Smooth muscle cell (in vitro differentiated cells): ENCODE measurements around the gene ANKRD23. TPM values are rescaled to one million over a fixed set of nuclear protein-coding genes. Genes with fewer than 3 reads are reported as not detected.

Experiments
- DNase-seq: peaks from one replicate; lab custom pipeline; 2025; ENCODE audit not compliant: unreplicated experiment; lab: John Stamatoyannopoulos, UW
- H2AFZ ChIP-seq: fragments of 200-600 bp; sonication (generic); 2 replicates; pipeline ENCODE4 v1.6.0; 2016; ENCODE audit warnings: antibody characterized with exemption, low read depth, mild to moderate bottlenecking
- H3F3A ChIP-seq: fragments of 200-600 bp; sonication (generic); 2 replicates; pipeline ENCODE4 v1.6.0; 2017; ENCODE audit warnings: antibody characterized with exemption, low read depth
- H3K27ac ChIP-seq: fragments of 200-600 bp; sonication (generic); 2 replicates; pipeline ENCODE4 v1.5.1; 2016; ENCODE audit warnings: low read depth, mild to moderate bottlenecking
- H3K27me3 ChIP-seq: fragments of 200-600 bp; sonication (generic); 2 replicates; pipeline ENCODE4 v1.6.1; 2016; ENCODE audit warnings: low read depth, mild to moderate bottlenecking
- H3K36me3 ChIP-seq: fragments of 200-600 bp; sonication (generic); 2 replicates; pipeline ENCODE4 v1.5.1; 2016; ENCODE audit warnings: low read depth
- H3K4me1 ChIP-seq: fragments of 200-600 bp; sonication (generic); 2 replicates; pipeline ENCODE4 v1.5.1; 2016; ENCODE audit warnings: low read depth
- H3K4me2 ChIP-seq: fragments of 200-600 bp; sonication (generic); 2 replicates; pipeline ENCODE4 v1.6.0; 2016; ENCODE audit warnings: mild to moderate bottlenecking
- H3K4me3 ChIP-seq: fragments of 200-600 bp; sonication (generic); 2 replicates; pipeline ENCODE4 v1.5.1; 2016; ENCODE audit warnings: mild to moderate bottlenecking
- H3K79me2 ChIP-seq: fragments of 200-600 bp; sonication (generic); 2 replicates; pipeline ENCODE4 v1.6.0; 2016; ENCODE audit warnings: low read depth, mild to moderate bottlenecking
- H3K9ac ChIP-seq: fragments of 200-600 bp; sonication (generic); 2 replicates; pipeline ENCODE4 v1.6.0; 2016; ENCODE audit warnings: low read depth
- H3K9me3 ChIP-seq: fragments of 200-600 bp; sonication (generic); replicated peaks from 2 replicates; pipeline ENCODE4 v1.5.1; 2016; ENCODE audit warnings: low read depth
- H4K20me1 ChIP-seq: fragments of 200-600 bp; sonication (generic); 2 replicates; pipeline ENCODE4 v1.6.0; 2016; ENCODE audit warnings: low read depth
- CTCF ChIP-seq: fragments of 200-600 bp; sonication (generic); IDR thresholded peaks from 2 replicates; pipeline ENCODE4 v1.5.1; 2017; ENCODE audit warnings: borderline replicate concordance, mild to moderate bottlenecking, antibody characterized with exemption; ENCODE audit not compliant: insufficient read depth, poor library complexity, severe bottlenecking
- WGBS: methylation state at CpG from one replicate; pipeline ENCODE4 v1.1.7; 2016; ENCODE audit warnings: low lambda C conversion rate; 5-methylcytosine and 5-hydroxymethylcytosine counted together
- polyA plus RNA-seq: library from polyadenylated mRNA; unstranded; fragments of >200 nt; fragmentation: Nextera tagmentation; extraction: Ambion mirVana; gene quantifications from 2 replicates; pipeline ENCODE4 v1.2.1, GENCODE V29; 2016
- total RNA-seq: library from RNA; depleted of rRNA; stranded (reverse); fragments of >200 nt; gene quantifications from 2 replicates; pipeline ENCODE4 v1.2.3, GENCODE V29; 2014

The ANKRD23 gene
- total and polyA plus RNA-seq, 2 experiments from 2014 or later, result 1.7 to 5.6 TPM

- peak within 1 kb of the TSS; percentile 62 for H3K27ac ChIP-seq
- peaks cover 26% of the 10 kb centered on the region for H3K79me2 ChIP-seq
- peak within 1 kb of the TSS; percentile 48 for H3K9ac ChIP-seq
- H3K4me2 ChIP-seq, result peak within 1 kb of the TSS; percentile 100
- peak within 1 kb of the TSS; percentile 84 for H2AFZ ChIP-seq
- H3K9me3 ChIP-seq, result no peaks in the 10 kb centered on the region
- H3K27me3 ChIP-seq, result no peaks in the 10 kb centered on the region
- under 1% methylated on average over 75 of the region's 81 CpGs for WGBS
- peak; percentile 74 for TF ChIP-seq CTCF
- peaks cover 16% of the 10 kb centered on the region for H3K4me1 ChIP-seq
- peaks cover 20% of the 10 kb centered on the region for H3F3A ChIP-seq
- DNase-seq, result peak; percentile 89
- H3K36me3 ChIP-seq, result no peaks in the 10 kb centered on the region
- peaks cover 39% of the 10 kb centered on the region for H4K20me1 ChIP-seq
- peak within 1 kb of the TSS; percentile 82 for H3K4me3 ChIP-seq
These were observed 14.0 kb upstream of the ANKRD23 start, which contains the start of gene ANKRD39 for GRCh38 chr2:96857667-96858372. Gene ANKRD39 (minus strand): TSS chr2:96858016. CDS start chr2:96857987, 29 bp downstream.

DNA sequence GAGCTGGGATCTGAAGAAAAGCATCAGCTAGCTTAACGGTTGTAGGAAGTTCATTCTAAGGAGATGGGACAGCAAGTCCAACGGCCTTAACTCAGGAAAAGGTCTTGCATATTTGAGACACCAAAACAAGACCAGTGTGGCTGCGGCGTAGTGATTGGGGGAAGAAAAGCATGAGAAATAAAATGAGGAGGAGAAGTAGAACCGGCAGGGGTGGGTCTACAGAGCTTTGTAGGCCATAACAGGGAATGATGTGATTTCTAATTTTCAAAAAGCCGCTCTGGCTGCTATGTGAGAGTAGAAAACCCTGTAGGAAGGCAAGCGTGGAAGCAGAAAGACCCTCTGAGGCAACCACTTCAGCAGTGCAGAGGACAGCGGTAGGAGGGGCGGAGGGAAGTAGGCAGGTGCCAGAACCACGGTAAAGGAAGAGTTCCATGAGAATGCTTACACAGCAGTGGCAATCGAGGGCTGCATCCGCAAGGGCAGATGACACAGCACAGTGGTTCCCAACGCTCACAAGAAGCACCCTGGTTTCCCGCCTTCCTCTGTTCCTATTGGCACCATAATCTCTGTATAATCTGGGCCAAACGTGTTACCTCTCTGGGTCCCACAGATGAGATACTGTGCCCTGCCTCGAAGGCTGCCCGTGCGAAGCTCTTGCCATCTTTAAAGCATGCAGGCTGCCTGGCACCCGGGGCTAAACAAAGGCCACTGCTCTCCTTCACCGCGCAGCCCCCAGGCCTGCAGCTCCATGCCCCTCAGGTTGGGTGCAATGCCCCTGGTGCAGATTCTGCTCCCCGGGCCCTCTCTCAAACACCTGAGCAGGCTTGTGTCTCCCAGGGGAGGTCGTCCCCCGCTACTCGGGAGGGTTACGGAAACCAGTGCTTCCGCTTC lies 13.2 kb upstream of the ANKRD23 start:
- H3K4me3 ChIP-seq, result peak overlapping the region; percentile 82
- no peaks in the 10 kb centered on the region for H3K36me3 ChIP-seq
- peak overlapping the region; percentile 48 for H3K9ac ChIP-seq
- H3K9me3 ChIP-seq, result no peaks in the 10 kb centered on the region
- peaks cover 31% of the 10 kb centered on the region for H4K20me1 ChIP-seq
- TF ChIP-seq CTCF, result no peak
- no peaks in the 10 kb centered on the region for H3K27me3 ChIP-seq
- peaks cover 16% of the 10 kb centered on the region for H3K4me1 ChIP-seq
- H3F3A ChIP-seq, result peaks cover 15% of the 10 kb centered on the region
- no peak for DNase-seq
- H3K79me2 ChIP-seq, result peaks cover 26% of the 10 kb centered on the region
- peak overlapping the region; percentile 100 for H3K4me2 ChIP-seq
- WGBS, result 28% methylated on average over 26 of the region's 27 CpGs
- peak overlapping the region; percentile 10 for H3K27ac ChIP-seq
- H2AFZ ChIP-seq, result peak overlapping the region; percentile 84

DNA sequence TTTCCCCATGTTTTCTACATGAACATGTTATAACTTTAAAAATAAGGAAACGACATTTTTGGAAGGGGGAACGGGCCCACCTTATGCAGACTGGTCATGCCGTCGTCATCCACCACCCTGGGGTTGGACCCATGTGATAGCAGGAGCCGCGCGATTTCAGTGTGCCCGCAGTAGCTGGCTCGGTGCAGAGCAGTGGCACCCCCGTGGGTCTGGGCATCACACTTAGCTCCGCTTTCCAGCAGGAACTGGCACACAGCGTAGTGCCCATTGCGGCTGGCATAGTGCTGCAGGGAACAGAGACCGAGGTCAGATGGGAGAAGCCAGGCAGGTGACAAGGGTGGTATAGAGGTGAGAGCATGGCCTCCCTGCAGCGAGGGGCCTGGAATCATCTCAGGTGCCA lies 9.5 kb upstream of the ANKRD23 start:
- TF ChIP-seq CTCF, result no peak
- H3K4me3 ChIP-seq, result no peak overlapping the region
- 95% methylated on average over 15 of the region's 15 CpGs for WGBS

More for the DNA sequence above, 9.5 kb upstream of the ANKRD23 start:
- peaks cover 26% of the 10 kb centered on the region for H3K79me2 ChIP-seq
- H3F3A ChIP-seq, result no peaks in the 10 kb centered on the region
- H4K20me1 ChIP-seq, result no peaks in the 10 kb centered on the region
- no peaks in the 10 kb centered on the region for H3K9me3 ChIP-seq
- no peak overlapping the region for H3K4me2 ChIP-seq
- no peak overlapping the region for H2AFZ ChIP-seq
- H3K27ac ChIP-seq, result no peak overlapping the region
- peaks cover 9% of the 10 kb centered on the region for H3K4me1 ChIP-seq
- H3K36me3 ChIP-seq, result no peaks in the 10 kb centered on the region
- DNase-seq, result no peak
- no peaks in the 10 kb centered on the region for H3K27me3 ChIP-seq
- no peak overlapping the region for H3K9ac ChIP-seq
